HG03439 (cell line): ENCODE results near the gene PRKAG2.
"Not testable (repeated sequence)": the region's sequence is repeated elsewhere in the genome, so short reads cannot be mapped to it uniquely, and the experiment has no call there.

Source experiments
- ATAC-seq: cut with Tn5 transposase; IDR thresholded peaks from one replicate; pipeline ENCODE4 v1.9.1; 2021; ENCODE audit warnings: mild to moderate bottlenecking, moderate library complexity; ENCODE audit not compliant: unreplicated experiment

The PRKAG2 gene

GRCh38 chr7:151573046-151573445 lies 303.9 kb downstream of the PRKAG2 start:
- ATAC-seq = not testable (repeated sequence)

GRCh38 chr7:151572136-151572535 lies 304.8 kb downstream of the PRKAG2 start:
- no peak for ATAC-seq

- ATAC-seq = no peak
These were observed 305.4 kb downstream of the PRKAG2 start for GRCh38 chr7:151571471-151571870.

- no peak for ATAC-seq
These were observed 306.5 kb downstream of the PRKAG2 start for GRCh38 chr7:151570366-151570915.

- ATAC-seq = no peak
These were observed 307.7 kb downstream of the PRKAG2 start for GRCh38 chr7:151568956-151569940.

GRCh38 chr7:151566897-151567320 lies 310.0 kb downstream of the PRKAG2 start:
- ATAC-seq = no peak

- ATAC-seq = no peak
These were observed 311.4 kb downstream of the PRKAG2 start for GRCh38 chr7:151565541-151565940.

- ATAC-seq = no peak
These were observed 316.7 kb downstream of the PRKAG2 start for GRCh38 chr7:151560243-151560642.

- ATAC-seq = no peak
These were observed 317.2 kb downstream of the PRKAG2 start for GRCh38 chr7:151559557-151560183.

- ATAC-seq = no peak
These were observed 318.3 kb downstream of the PRKAG2 start for GRCh38 chr7:151558575-151558974.

GRCh38 chr7:151556592-151556991 lies 320.3 kb downstream of the PRKAG2 start:
- ATAC-seq = no peak

GRCh38 chr7:151553356-151553755 lies 323.6 kb downstream of the PRKAG2 start:
- ATAC-seq = no peak

- ATAC-seq = no peak
These were observed 324.4 kb downstream of the PRKAG2 start for GRCh38 chr7:151552352-151553028.

GRCh38 chr7:151551820-151552219 lies 325.1 kb downstream of the PRKAG2 start:
- ATAC-seq = no peak

- no peak for ATAC-seq
These were observed 326.1 kb downstream of the PRKAG2 start for GRCh38 chr7:151550656-151551286.

GRCh38 chr7:151549644-151550043 lies 327.3 kb downstream of the PRKAG2 start:
- no peak for ATAC-seq

GRCh38 chr7:151549083-151549482 lies 327.8 kb downstream of the PRKAG2 start:
- no peak for ATAC-seq

- ATAC-seq = no peak
These were observed 332.7 kb downstream of the PRKAG2 start for GRCh38 chr7:151544183-151544582.

GRCh38 chr7:151542606-151543130 lies 334.2 kb downstream of the PRKAG2 start:
- no peak for ATAC-seq

- ATAC-seq = no peak
These were observed 335.0 kb downstream of the PRKAG2 start for GRCh38 chr7:151541709-151542499.
